GM19240 (cell line): ENCODE results near the gene TNFRSF14.

ENCODE experiments used
- DNase-seq: peaks from one replicate; pipeline ENCODE4 v3.0.0; 2011; ENCODE audit warnings: low spot score; ENCODE audit not compliant: insufficient read length

The TNFRSF14 gene

GRCh38 chr1:2556277-2556677 lies at the start of gene TNFRSF14:
Gene TNFRSF14, plus strand, starts transcription at chr1:2556371. Its CDS starts 294 bp downstream, at chr1:2556665.
- DNase-seq: peak; percentile 97

GRCh38 chr1:2506901-2507565 lies 49.1 kb upstream of the TNFRSF14 start:
- DNase-seq: no peak

GRCh38 chr1:2507744-2508155 lies 48.4 kb upstream of the TNFRSF14 start:
- no peak for DNase-seq

- no peak for DNase-seq
Observed at GRCh38 chr1:2508180-2508579, 48.0 kb upstream of the TNFRSF14 start.

GRCh38 chr1:2508751-2509150 lies 47.4 kb upstream of the TNFRSF14 start:
- no peak for DNase-seq

GRCh38 chr1:2509589-2509988 lies 46.6 kb upstream of the TNFRSF14 start:
- DNase-seq: no peak

GRCh38 chr1:2510366-2511155 lies 45.6 kb upstream of the TNFRSF14 start:
- no peak for DNase-seq

- no peak for DNase-seq
Observed at GRCh38 chr1:2512862-2513421, 43.2 kb upstream of the TNFRSF14 start.

- DNase-seq: no peak
Observed at GRCh38 chr1:2513939-2514652, 42.1 kb upstream of the TNFRSF14 start.

- DNase-seq: no peak
Observed at GRCh38 chr1:2514863-2515762, 41.1 kb upstream of the TNFRSF14 start.

GRCh38 chr1:2515763-2516080 lies 40.4 kb upstream of the TNFRSF14 start:
- no peak for DNase-seq

GRCh38 chr1:2516124-2516523 lies 40.0 kb upstream of the TNFRSF14 start:
- DNase-seq: no peak

- DNase-seq: no peak
Observed at GRCh38 chr1:2516946-2517345, 39.2 kb upstream of the TNFRSF14 start.

GRCh38 chr1:2517966-2518365 lies 38.2 kb upstream of the TNFRSF14 start:
- no peak for DNase-seq

GRCh38 chr1:2518528-2518927 lies 37.6 kb upstream of the TNFRSF14 start:
- no peak for DNase-seq

GRCh38 chr1:2519029-2519685 lies 37.0 kb upstream of the TNFRSF14 start:
- no peak for DNase-seq

GRCh38 chr1:2519729-2520128 lies 36.4 kb upstream of the TNFRSF14 start:
- DNase-seq: no peak

GRCh38 chr1:2520206-2520605 lies 36.0 kb upstream of the TNFRSF14 start:
- no peak for DNase-seq

GRCh38 chr1:2520806-2521205 lies 35.4 kb upstream of the TNFRSF14 start:
- DNase-seq: no peak

GRCh38 chr1:2522230-2522629 lies 33.9 kb upstream of the TNFRSF14 start:
- DNase-seq: no peak
